Vagina (tissue), 2 donors: Measurements from ENCODE around the gene ERMAP.

Experiments used
- POLR2AphosphoS5 ChIP-seq, 2 donors: sonication (generic); formaldehyde crosslinking; IDR thresholded peaks; one replicate each; pipeline ENCODE4 v1.9.0; 2017; ENCODE audit warnings: antibody characterized with exemption in 2 of 2, mild to moderate bottlenecking in 2 of 2, low read depth in 1 of 2; ENCODE audit not compliant: insufficient read depth in 1 of 2
- TF ChIP-seq, protein P1 (sequence below), 3 experiments: fragments of 450-650 bp in 2 of 3; fragments of 200-600 bp in 1 of 3; sonication (generic) in 1 of 3; IDR thresholded peaks; one replicate each; pipeline ENCODE4 v1.5.1; 2017 to 2019; ENCODE audit warnings: antibody characterized with exemption in 3 of 3, mild to moderate bottlenecking in 2 of 3, moderate library complexity in 2 of 3

DNA sequence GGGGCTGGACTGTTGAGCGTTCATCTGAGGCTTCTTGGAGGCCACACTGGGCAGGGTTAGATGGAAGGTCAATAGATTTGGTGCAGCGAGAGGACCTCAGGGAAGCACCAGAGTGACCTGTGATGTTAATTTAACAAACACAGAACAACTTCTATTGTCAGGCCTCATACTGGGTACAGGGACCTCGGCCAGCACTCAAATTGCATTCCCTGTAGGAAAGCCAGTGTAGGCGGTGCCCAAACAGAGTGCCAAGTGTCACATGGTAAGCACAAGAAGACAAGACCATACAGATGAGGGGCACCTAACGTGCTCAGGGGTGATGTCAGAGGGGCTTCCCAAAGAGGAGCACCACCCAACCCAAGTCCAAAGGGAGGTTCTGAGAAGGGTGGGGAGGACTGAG is 30.8 kb upstream of the ERMAP start:
- TF ChIP-seq, protein P1, sequence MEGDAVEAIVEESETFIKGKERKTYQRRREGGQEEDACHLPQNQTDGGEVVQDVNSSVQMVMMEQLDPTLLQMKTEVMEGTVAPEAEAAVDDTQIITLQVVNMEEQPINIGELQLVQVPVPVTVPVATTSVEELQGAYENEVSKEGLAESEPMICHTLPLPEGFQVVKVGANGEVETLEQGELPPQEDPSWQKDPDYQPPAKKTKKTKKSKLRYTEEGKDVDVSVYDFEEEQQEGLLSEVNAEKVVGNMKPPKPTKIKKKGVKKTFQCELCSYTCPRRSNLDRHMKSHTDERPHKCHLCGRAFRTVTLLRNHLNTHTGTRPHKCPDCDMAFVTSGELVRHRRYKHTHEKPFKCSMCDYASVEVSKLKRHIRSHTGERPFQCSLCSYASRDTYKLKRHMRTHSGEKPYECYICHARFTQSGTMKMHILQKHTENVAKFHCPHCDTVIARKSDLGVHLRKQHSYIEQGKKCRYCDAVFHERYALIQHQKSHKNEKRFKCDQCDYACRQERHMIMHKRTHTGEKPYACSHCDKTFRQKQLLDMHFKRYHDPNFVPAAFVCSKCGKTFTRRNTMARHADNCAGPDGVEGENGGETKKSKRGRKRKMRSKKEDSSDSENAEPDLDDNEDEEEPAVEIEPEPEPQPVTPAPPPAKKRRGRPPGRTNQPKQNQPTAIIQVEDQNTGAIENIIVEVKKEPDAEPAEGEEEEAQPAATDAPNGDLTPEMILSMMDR (IDR thresholded peaks at IDR 0.05): no peak
- no peak for TF ChIP-seq POLR2AphosphoS5 (IDR thresholded peaks at IDR 0.05; ENCODE audit: insufficient read depth in 1 of 2, low read depth in 1 of 2)
